Measurements from ENCODE around the gene OBSCN. TPM values are rescaled to one million over a fixed set of nuclear protein-coding genes. Genes with fewer than 3 reads are reported as not detected.

OBSCN gene
- total RNA-seq, 1 donor from 2014 or later, result 316 TPM

- no peak overlapping the region for H3K27ac ChIP-seq (replicated peaks)
- H3K36me3 ChIP-seq, result peaks cover 91% of the 10 kb centered on the region
- peaks cover 23% of the 10 kb centered on the region for H3K9me3 ChIP-seq (replicated peaks)
- DNase-seq, result no peak
- H3K27me3 ChIP-seq (ENCODE audit: low read depth), result no peaks in the 10 kb centered on the region
- H3K4me3 ChIP-seq, result no peak overlapping the region
- intact Hi-C loops (cut with micrococcal nuclease), result no loop called here
- TF ChIP-seq CTCF (IDR thresholded peaks at IDR 0.05; ENCODE audit: borderline replicate concordance), result no peak
- no peaks in the 10 kb centered on the region for H3K4me1 ChIP-seq
Observed at GRCh38 chr1:228297242-228297641, 89.4 kb downstream of the OBSCN start.

GRCh38 chr1:228297822-228298221 lies 90.0 kb downstream of the OBSCN start:
- H3K36me3 ChIP-seq, result peaks cover 91% of the 10 kb centered on the region
- peak; percentile 15 for DNase-seq
- no peak overlapping the region for H3K27ac ChIP-seq (replicated peaks)
- no peak for TF ChIP-seq CTCF (IDR thresholded peaks at IDR 0.05; ENCODE audit: borderline replicate concordance)
- H3K4me3 ChIP-seq, result no peak overlapping the region
- intact Hi-C loops (cut with micrococcal nuclease), result no loop called here
- H3K27me3 ChIP-seq (ENCODE audit: low read depth), result no peaks in the 10 kb centered on the region
- peaks cover 28% of the 10 kb centered on the region for H3K9me3 ChIP-seq (replicated peaks)
- H3K4me1 ChIP-seq, result no peaks in the 10 kb centered on the region

- TF ChIP-seq CTCF (IDR thresholded peaks at IDR 0.05; ENCODE audit: borderline replicate concordance), result no peak
- Histone ChIP-seq H3K36me3 (peaks cover 92% of the 10 kb centered on the region), H3K27ac (replicated peaks) (no peak overlapping the region), H3K4me1 (no peaks in the 10 kb centered on the region), H3K27me3 (ENCODE audit: low read depth) (no peaks in the 10 kb centered on the region), H3K9me3 (replicated peaks) (peaks cover 35% of the 10 kb centered on the region), H3K4me3 (no peak overlapping the region)
- no peak for DNase-seq
- intact Hi-C loops (cut with micrococcal nuclease), result no loop called here
Observed at GRCh38 chr1:228298471-228298870, 90.6 kb downstream of the OBSCN start.

GRCh38 chr1:228299211-228299610 lies 91.4 kb downstream of the OBSCN start:
- no peaks in the 10 kb centered on the region for H3K27me3 ChIP-seq (ENCODE audit: low read depth)
- no peaks in the 10 kb centered on the region for H3K4me1 ChIP-seq
- H3K27ac ChIP-seq (replicated peaks), result no peak overlapping the region
- intact Hi-C loops (cut with micrococcal nuclease), result no loop called here
- H3K4me3 ChIP-seq, result no peak overlapping the region
- no peak for TF ChIP-seq CTCF (IDR thresholded peaks at IDR 0.05; ENCODE audit: borderline replicate concordance)
- peaks cover 92% of the 10 kb centered on the region for H3K36me3 ChIP-seq
- peaks cover 37% of the 10 kb centered on the region for H3K9me3 ChIP-seq (replicated peaks)
- DNase-seq, result no peak

- Histone ChIP-seq H3K4me3 (no peak overlapping the region), H3K9me3 (replicated peaks) (peaks cover 37% of the 10 kb centered on the region), H3K4me1 (no peaks in the 10 kb centered on the region), H3K36me3 (peaks cover 89% of the 10 kb centered on the region), H3K27ac (replicated peaks) (no peak overlapping the region), H3K27me3 (ENCODE audit: low read depth) (no peaks in the 10 kb centered on the region)
- intact Hi-C loops (cut with micrococcal nuclease), result no loop called here
- no peak for DNase-seq
- no peak for TF ChIP-seq CTCF (IDR thresholded peaks at IDR 0.05; ENCODE audit: borderline replicate concordance)
Observed at GRCh38 chr1:228299901-228300300, 92.1 kb downstream of the OBSCN start.

GRCh38 chr1:228302086-228302485 lies 94.2 kb downstream of the OBSCN start:
- no peaks in the 10 kb centered on the region for H3K4me1 ChIP-seq
- H3K27ac ChIP-seq (replicated peaks), result no peak overlapping the region
- peaks cover 37% of the 10 kb centered on the region for H3K9me3 ChIP-seq (replicated peaks)
- DNase-seq, result no peak
- intact Hi-C loops (cut with micrococcal nuclease), result no loop called here
- no peaks in the 10 kb centered on the region for H3K27me3 ChIP-seq (ENCODE audit: low read depth)
- H3K4me3 ChIP-seq, result no peak overlapping the region
- H3K36me3 ChIP-seq, result peaks cover 74% of the 10 kb centered on the region
- TF ChIP-seq CTCF (IDR thresholded peaks at IDR 0.05; ENCODE audit: borderline replicate concordance), result no peak

All from left ventricle myocardium inferior (tissue), 1 donor.